Nephron progenitor cell (in vitro differentiated cells): ENCODE data around the gene CD101.

ENCODE experiments used
- DNase-seq: peaks from one replicate; pipeline ENCODE4 v3.0.0; 2021
- H3K27ac Mint-ChIP-seq: 2 replicates; pipeline ENCODE4 v1.8.0; 2021; ENCODE audit warnings: mild to moderate bottlenecking, moderate library complexity, mixed read lengths
- H3K27me3 Mint-ChIP-seq: 2 replicates; pipeline ENCODE4 v1.8.0; 2021; ENCODE audit warnings: mild to moderate bottlenecking, low read depth, mixed read lengths; ENCODE audit not compliant: poor library complexity
- H3K36me3 Mint-ChIP-seq: 2 replicates; pipeline ENCODE4 v1.8.0; 2021; ENCODE audit warnings: low read depth, mixed read lengths
- H3K4me1 Mint-ChIP-seq: 2 replicates; pipeline ENCODE4 v1.8.0; 2021; ENCODE audit warnings: mixed read lengths
- H3K4me3 Mint-ChIP-seq: 2 replicates; pipeline ENCODE4 v1.8.0; 2021; ENCODE audit warnings: mild to moderate bottlenecking, moderate library complexity, mixed read lengths
- H3K9me3 Mint-ChIP-seq: 2 replicates; pipeline ENCODE4 v1.8.0; 2021; ENCODE audit warnings: mild to moderate bottlenecking, moderate library complexity, mixed read lengths
- CTCF ChIP-seq: fragments of 200-600 bp; sonication (generic); IDR thresholded peaks from 2 replicates; pipeline ENCODE4 v1.5.0; 2021; ENCODE audit warnings: antibody characterized with exemption

Gene CD101

GRCh38 chr1:117001254-117001927, at the start of gene CD101:
Gene CD101, plus strand, starts transcription at chr1:117001760. Its CDS starts 58 bp downstream, at chr1:117001818.
- no peak for DNase-seq
- Mint-ChIP-seq H3K27me3 (no peaks in the 10 kb centered on the region), H3K4me1 (peaks cover 33% of the 10 kb centered on the region), H3K36me3 (peaks cover 21% of the 10 kb centered on the region), H3K4me3 (no peak within 1 kb of the TSS), H3K9me3 (no peaks in the 10 kb centered on the region), H3K27ac (peak within 1 kb of the TSS; percentile 53)
- no peak for TF ChIP-seq CTCF

GRCh38 chr1:116952738-116953275, 48.8 kb upstream of the CD101 start:
- peaks cover 54% of the 10 kb centered on the region for H3K36me3 Mint-ChIP-seq
- H3K4me1 Mint-ChIP-seq, result peaks cover 30% of the 10 kb centered on the region
- no peak overlapping the region for H3K27ac Mint-ChIP-seq
- no peak overlapping the region for H3K4me3 Mint-ChIP-seq
- no peaks in the 10 kb centered on the region for H3K27me3 Mint-ChIP-seq
- no peaks in the 10 kb centered on the region for H3K9me3 Mint-ChIP-seq
- DNase-seq, result no peak
- TF ChIP-seq CTCF, result no peak

GRCh38 chr1:116954440-116954839, 47.1 kb upstream of the CD101 start:
- TF ChIP-seq CTCF, result no peak
- Mint-ChIP-seq H3K4me3 (no peak overlapping the region), H3K4me1 (peaks cover 23% of the 10 kb centered on the region), H3K27ac (no peak overlapping the region), H3K9me3 (no peaks in the 10 kb centered on the region), H3K36me3 (peaks cover 39% of the 10 kb centered on the region), H3K27me3 (no peaks in the 10 kb centered on the region)
- DNase-seq, result no peak

GRCh38 chr1:116956378-116956777, 45.2 kb upstream of the CD101 start:
- no peak for DNase-seq
- no peak for TF ChIP-seq CTCF
- Mint-ChIP-seq H3K4me1 (peaks cover 4% of the 10 kb centered on the region), H3K36me3 (peaks cover 21% of the 10 kb centered on the region), H3K27ac (no peak overlapping the region), H3K27me3 (no peaks in the 10 kb centered on the region), H3K9me3 (no peaks in the 10 kb centered on the region), H3K4me3 (no peak overlapping the region)

GRCh38 chr1:116957646-116958045, 43.9 kb upstream of the CD101 start:
- no peaks in the 10 kb centered on the region for H3K9me3 Mint-ChIP-seq
- no peaks in the 10 kb centered on the region for H3K4me1 Mint-ChIP-seq
- H3K36me3 Mint-ChIP-seq, result peaks cover 8% of the 10 kb centered on the region
- no peaks in the 10 kb centered on the region for H3K27me3 Mint-ChIP-seq
- no peak overlapping the region for H3K27ac Mint-ChIP-seq
- H3K4me3 Mint-ChIP-seq, result no peak overlapping the region
- no peak for TF ChIP-seq CTCF
- DNase-seq, result no peak

GRCh38 chr1:116958110-116958509, 43.5 kb upstream of the CD101 start:
- TF ChIP-seq CTCF, result no peak
- H3K27ac Mint-ChIP-seq, result no peak overlapping the region
- H3K9me3 Mint-ChIP-seq, result no peaks in the 10 kb centered on the region
- H3K27me3 Mint-ChIP-seq, result no peaks in the 10 kb centered on the region
- peaks cover 4% of the 10 kb centered on the region for H3K36me3 Mint-ChIP-seq
- no peak overlapping the region for H3K4me3 Mint-ChIP-seq
- no peaks in the 10 kb centered on the region for H3K4me1 Mint-ChIP-seq
- DNase-seq, result no peak
